Measurements from ENCODE around the gene RUNX1.

RUNX1 gene

DNA sequence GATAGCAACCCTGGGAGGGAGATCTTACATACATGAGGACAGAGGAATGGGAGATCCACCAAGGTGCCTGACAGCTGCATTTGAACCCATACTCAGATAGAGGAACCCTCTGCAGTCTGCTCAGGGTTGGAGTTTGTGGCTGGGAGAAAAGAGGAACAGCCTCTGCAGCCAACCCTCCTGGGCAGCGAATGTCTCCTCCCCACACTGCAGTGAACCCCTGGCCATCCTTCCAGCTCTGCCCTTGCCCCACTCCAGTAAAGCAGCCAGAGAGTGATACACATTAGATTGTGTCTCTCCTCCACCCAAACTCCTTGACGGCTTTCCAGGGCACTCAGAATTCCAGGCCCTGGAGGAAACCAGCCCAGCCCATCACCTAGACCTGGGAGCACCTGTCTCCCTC is 137.7 kb downstream of the RUNX1 start:
- TF ChIP-seq EZH2phosphoT487 (IDR thresholded peaks at IDR 0.05; ENCODE audit: low read depth): no peak
- TF ChIP-seq, protein P1, sequence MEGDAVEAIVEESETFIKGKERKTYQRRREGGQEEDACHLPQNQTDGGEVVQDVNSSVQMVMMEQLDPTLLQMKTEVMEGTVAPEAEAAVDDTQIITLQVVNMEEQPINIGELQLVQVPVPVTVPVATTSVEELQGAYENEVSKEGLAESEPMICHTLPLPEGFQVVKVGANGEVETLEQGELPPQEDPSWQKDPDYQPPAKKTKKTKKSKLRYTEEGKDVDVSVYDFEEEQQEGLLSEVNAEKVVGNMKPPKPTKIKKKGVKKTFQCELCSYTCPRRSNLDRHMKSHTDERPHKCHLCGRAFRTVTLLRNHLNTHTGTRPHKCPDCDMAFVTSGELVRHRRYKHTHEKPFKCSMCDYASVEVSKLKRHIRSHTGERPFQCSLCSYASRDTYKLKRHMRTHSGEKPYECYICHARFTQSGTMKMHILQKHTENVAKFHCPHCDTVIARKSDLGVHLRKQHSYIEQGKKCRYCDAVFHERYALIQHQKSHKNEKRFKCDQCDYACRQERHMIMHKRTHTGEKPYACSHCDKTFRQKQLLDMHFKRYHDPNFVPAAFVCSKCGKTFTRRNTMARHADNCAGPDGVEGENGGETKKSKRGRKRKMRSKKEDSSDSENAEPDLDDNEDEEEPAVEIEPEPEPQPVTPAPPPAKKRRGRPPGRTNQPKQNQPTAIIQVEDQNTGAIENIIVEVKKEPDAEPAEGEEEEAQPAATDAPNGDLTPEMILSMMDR (IDR thresholded peaks at IDR 0.05; ENCODE audit: low read depth, low read length): no peak
- Histone ChIP-seq H3K79me2 (ENCODE audit: low read length) (no peaks in the 10 kb centered on the region), H3K9ac (ENCODE audit: low read length) (no peak overlapping the region), H3K27ac (ENCODE audit: low read length) (no peak overlapping the region), H2AFZ (ENCODE audit: low read depth, low read length) (no peak overlapping the region), H3K36me3 (replicated peaks; ENCODE audit: low read depth, low read length) (no peaks in the 10 kb centered on the region), H4K20me1 (ENCODE audit: insufficient read depth, low read length) (peaks cover 58% of the 10 kb centered on the region), H3K4me1 (ENCODE audit: low read length) (peaks cover 27% of the 10 kb centered on the region), H3K9me3 (ENCODE audit: insufficient read depth, low read length) (no peaks in the 10 kb centered on the region), H3K4me3 (ENCODE audit: low read length) (no peak overlapping the region), H3K4me2 (ENCODE audit: low read length) (peak overlapping the region; percentile 7; the same call in 1 of the 2 replicates), H3K27me3 (ENCODE audit: low read depth, low read length) (no peaks in the 10 kb centered on the region)

DNA sequence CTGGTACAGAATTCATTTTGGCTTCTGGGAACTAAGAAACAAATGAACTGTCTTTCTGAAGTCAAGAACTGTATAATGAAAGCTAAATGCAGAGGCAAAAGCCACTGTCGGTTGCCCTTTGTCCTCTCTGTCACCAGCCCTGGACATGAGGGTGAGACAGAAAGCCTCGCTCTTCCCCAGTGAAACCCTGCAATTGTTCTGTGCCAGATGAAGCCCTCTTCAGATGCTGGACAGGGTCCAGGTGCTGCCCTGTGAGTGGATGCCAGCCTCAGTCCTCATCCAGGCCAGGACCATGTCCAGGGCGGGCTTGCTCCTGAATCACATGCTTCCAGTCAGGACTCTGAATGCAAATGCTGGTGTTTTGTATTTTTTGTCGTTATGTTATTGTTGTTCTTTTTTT is 138.7 kb downstream of the RUNX1 start:
- Histone ChIP-seq H3K4me1 (ENCODE audit: low read length) (peaks cover 27% of the 10 kb centered on the region), H3K9me3 (ENCODE audit: insufficient read depth, low read length) (no peaks in the 10 kb centered on the region), H3K4me3 (ENCODE audit: low read length) (no peak overlapping the region), H3K4me2 (ENCODE audit: low read length) (no peak overlapping the region), H3K9ac (ENCODE audit: low read length) (no peak overlapping the region), H4K20me1 (ENCODE audit: insufficient read depth, low read length) (peaks cover 63% of the 10 kb centered on the region), H3K79me2 (ENCODE audit: low read length) (no peaks in the 10 kb centered on the region), H3K36me3 (replicated peaks; ENCODE audit: low read depth, low read length) (no peaks in the 10 kb centered on the region), H2AFZ (ENCODE audit: low read depth, low read length) (no peak overlapping the region), H3K27ac (ENCODE audit: low read length) (no peak overlapping the region), H3K27me3 (ENCODE audit: low read depth, low read length) (no peaks in the 10 kb centered on the region)
- TF ChIP-seq, protein P1 (IDR thresholded peaks at IDR 0.05; ENCODE audit: low read depth, low read length): no peak
- TF ChIP-seq EZH2phosphoT487 (IDR thresholded peaks at IDR 0.05; ENCODE audit: low read depth): no peak

DNA sequence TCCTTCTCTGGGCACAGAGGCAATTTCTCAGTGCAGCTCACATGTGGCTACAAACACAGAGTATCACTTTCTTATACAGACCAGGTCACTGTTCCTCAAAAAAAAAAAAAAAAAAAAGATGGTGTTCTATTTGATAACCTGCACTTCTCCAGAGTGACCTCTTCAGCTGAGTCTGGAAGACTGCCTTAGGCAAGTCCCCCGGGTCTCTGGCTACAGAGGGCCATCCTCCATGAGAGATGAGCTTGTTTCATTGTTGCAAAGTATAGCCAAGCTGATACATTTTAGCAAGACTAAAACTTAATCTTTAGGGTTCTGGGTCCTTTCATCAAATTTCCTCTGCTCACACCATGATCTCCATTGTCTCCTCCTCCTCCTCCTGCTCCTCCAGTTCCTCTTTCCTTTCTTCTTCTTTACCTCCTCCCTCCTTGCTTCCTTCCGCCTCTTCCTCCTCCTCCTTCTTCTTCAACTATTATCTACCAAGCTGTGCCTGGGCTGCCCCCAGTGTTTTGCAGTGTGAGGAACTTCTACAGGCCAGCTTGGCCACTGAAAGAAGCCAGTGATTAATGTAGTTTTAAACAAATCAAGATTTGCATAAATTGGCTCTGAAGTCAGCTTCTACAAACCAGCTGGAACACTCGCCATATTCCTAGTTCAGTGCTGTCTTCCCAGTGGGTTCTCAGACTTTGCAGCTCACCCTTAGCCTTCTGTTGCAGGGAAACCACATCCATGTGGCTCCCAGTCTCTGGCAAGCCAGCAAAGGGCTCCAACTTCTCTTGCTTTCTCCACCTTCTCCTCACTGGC is 139.4 kb downstream of the RUNX1 start:
- Histone ChIP-seq H2AFZ (ENCODE audit: low read depth, low read length) (no peak overlapping the region), H3K4me3 (ENCODE audit: low read length) (no peak overlapping the region), H3K27me3 (ENCODE audit: low read depth, low read length) (no peaks in the 10 kb centered on the region), H3K9me3 (ENCODE audit: insufficient read depth, low read length) (no peaks in the 10 kb centered on the region), H3K79me2 (ENCODE audit: low read length) (no peaks in the 10 kb centered on the region), H3K4me2 (ENCODE audit: low read length) (no peak overlapping the region), H3K27ac (ENCODE audit: low read length) (no peak overlapping the region), H3K36me3 (replicated peaks; ENCODE audit: low read depth, low read length) (no peaks in the 10 kb centered on the region), H4K20me1 (ENCODE audit: insufficient read depth, low read length) (peaks cover 61% of the 10 kb centered on the region), H3K9ac (ENCODE audit: low read length) (no peak overlapping the region), H3K4me1 (ENCODE audit: low read length) (peaks cover 27% of the 10 kb centered on the region)
- no peak for TF ChIP-seq EZH2phosphoT487 (IDR thresholded peaks at IDR 0.05; ENCODE audit: low read depth)
- TF ChIP-seq, protein P1 (IDR thresholded peaks at IDR 0.05; ENCODE audit: low read depth, low read length): no peak

DNA sequence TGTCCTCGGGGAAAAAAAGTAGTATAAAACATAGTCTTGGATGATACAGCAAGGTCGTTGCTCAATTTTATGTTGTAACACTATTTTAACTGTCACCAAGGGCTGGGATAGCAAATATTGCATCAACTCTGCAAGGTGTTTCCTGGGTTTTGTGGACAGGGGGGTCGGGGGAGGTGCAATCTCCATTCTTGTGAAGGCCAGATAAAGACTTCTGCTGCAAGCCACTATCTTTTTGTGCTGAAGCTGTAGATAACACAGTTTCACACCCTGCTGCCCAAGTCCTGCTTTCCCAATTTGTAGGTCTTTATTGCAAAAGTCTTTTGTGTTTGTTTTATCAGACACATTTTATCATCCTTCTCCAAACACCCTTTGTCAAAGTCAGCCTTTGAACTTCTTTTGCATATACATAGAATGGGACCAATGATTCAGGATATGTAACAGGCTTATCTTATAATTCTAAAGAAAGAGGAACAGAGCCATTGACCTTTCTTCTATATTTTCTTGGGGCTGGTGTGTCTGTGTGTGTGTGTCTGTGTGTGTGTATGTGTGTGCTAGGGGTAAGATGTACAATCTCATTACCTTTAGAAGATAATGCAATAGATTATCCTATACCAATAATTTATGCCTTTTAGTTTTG is 140.6 kb downstream of the RUNX1 start:
- peaks cover 56% of the 10 kb centered on the region for H4K20me1 ChIP-seq (ENCODE audit: insufficient read depth, low read length)
- no peaks in the 10 kb centered on the region for H3K27me3 ChIP-seq (ENCODE audit: low read depth, low read length)
- no peaks in the 10 kb centered on the region for H3K9me3 ChIP-seq (ENCODE audit: insufficient read depth, low read length)
- no peak overlapping the region for H2AFZ ChIP-seq (ENCODE audit: low read depth, low read length)
- H3K79me2 ChIP-seq (ENCODE audit: low read length): no peaks in the 10 kb centered on the region
- TF ChIP-seq, protein P1 (IDR thresholded peaks at IDR 0.05; ENCODE audit: low read depth, low read length): no peak
- TF ChIP-seq EZH2phosphoT487 (IDR thresholded peaks at IDR 0.05; ENCODE audit: low read depth): no peak
- H3K36me3 ChIP-seq (replicated peaks; ENCODE audit: low read depth, low read length): no peaks in the 10 kb centered on the region
- no peak overlapping the region for H3K9ac ChIP-seq (ENCODE audit: low read length)
- no peak overlapping the region for H3K27ac ChIP-seq (ENCODE audit: low read length)
- H3K4me3 ChIP-seq (ENCODE audit: low read length): no peak overlapping the region
- H3K4me2 ChIP-seq (ENCODE audit: low read length): no peak overlapping the region
- H3K4me1 ChIP-seq (ENCODE audit: low read length): peaks cover 27% of the 10 kb centered on the region
